ENCODE measurements around the gene HEATR5A. TPM values are rescaled to one million over a fixed set of nuclear protein-coding genes. Genes with fewer than 3 reads are reported as not detected.

HEATR5A gene
- total RNA-seq, 1 donor from 2014 or later: 15.8 TPM

DNA sequence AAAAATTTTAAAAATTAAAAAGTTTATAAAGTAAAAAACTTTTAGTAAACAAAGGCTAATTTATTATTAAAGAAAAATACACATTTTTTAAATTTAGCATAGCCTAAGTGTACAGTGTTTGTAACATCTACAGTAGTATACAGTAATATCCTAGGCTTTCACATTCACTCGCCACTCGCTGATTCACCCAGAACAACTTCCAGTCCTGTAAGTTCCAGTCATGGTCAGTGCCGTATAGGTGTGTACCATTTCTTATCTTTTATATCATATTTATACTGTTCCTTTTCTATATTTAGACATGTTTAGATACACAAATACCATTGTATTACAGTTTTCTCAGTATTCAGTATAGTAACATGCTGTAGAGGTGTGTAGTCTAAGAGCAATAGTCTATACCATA, 28.9 kb downstream of the HEATR5A start:
- no peaks in the 10 kb centered on the region for H3K27me3 ChIP-seq (ENCODE audit: control insufficient read depth, insufficient read depth, low read length)
- no peak for DNase-seq (ENCODE audit: low read depth)
- no peak for FAIRE-seq
- H3K36me3 ChIP-seq (ENCODE audit: control insufficient read depth, insufficient read depth, low read length): no peaks in the 10 kb centered on the region
- H3K4me3 ChIP-seq (ENCODE audit: low read depth, low read length): no peak overlapping the region
- TF ChIP-seq, protein P1, sequence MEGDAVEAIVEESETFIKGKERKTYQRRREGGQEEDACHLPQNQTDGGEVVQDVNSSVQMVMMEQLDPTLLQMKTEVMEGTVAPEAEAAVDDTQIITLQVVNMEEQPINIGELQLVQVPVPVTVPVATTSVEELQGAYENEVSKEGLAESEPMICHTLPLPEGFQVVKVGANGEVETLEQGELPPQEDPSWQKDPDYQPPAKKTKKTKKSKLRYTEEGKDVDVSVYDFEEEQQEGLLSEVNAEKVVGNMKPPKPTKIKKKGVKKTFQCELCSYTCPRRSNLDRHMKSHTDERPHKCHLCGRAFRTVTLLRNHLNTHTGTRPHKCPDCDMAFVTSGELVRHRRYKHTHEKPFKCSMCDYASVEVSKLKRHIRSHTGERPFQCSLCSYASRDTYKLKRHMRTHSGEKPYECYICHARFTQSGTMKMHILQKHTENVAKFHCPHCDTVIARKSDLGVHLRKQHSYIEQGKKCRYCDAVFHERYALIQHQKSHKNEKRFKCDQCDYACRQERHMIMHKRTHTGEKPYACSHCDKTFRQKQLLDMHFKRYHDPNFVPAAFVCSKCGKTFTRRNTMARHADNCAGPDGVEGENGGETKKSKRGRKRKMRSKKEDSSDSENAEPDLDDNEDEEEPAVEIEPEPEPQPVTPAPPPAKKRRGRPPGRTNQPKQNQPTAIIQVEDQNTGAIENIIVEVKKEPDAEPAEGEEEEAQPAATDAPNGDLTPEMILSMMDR (IDR thresholded peaks at IDR 0.05; ENCODE audit: insufficient read depth, low read length, severe bottlenecking): no peak

DNA sequence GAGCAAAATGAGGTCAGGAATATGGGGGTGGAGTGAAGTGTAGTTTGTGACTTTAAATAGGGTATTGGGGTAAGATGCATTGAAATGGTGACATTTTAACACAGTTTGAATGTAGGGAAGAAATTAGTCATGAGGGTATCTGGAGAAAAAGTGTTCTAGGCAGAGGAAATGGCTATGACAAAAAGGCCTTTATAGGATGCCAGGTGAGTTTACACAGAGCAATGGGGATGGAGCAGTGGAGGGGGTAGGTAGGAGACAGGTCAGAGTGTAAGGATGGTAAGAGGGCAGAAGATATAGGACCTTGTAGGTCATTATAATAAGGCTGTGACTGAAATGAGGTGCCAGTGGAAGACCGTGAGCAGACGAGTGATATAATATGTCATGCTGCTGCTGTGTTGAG, 30.4 kb downstream of the HEATR5A start:
- no peaks in the 10 kb centered on the region for H3K36me3 ChIP-seq (ENCODE audit: control insufficient read depth, insufficient read depth, low read length)
- DNase-seq (ENCODE audit: low read depth): no peak
- H3K4me3 ChIP-seq (ENCODE audit: low read depth, low read length): no peak overlapping the region
- FAIRE-seq: no peak
- TF ChIP-seq, protein P1 (IDR thresholded peaks at IDR 0.05; ENCODE audit: insufficient read depth, low read length, severe bottlenecking): no peak
- no peaks in the 10 kb centered on the region for H3K27me3 ChIP-seq (ENCODE audit: control insufficient read depth, insufficient read depth, low read length)

DNA sequence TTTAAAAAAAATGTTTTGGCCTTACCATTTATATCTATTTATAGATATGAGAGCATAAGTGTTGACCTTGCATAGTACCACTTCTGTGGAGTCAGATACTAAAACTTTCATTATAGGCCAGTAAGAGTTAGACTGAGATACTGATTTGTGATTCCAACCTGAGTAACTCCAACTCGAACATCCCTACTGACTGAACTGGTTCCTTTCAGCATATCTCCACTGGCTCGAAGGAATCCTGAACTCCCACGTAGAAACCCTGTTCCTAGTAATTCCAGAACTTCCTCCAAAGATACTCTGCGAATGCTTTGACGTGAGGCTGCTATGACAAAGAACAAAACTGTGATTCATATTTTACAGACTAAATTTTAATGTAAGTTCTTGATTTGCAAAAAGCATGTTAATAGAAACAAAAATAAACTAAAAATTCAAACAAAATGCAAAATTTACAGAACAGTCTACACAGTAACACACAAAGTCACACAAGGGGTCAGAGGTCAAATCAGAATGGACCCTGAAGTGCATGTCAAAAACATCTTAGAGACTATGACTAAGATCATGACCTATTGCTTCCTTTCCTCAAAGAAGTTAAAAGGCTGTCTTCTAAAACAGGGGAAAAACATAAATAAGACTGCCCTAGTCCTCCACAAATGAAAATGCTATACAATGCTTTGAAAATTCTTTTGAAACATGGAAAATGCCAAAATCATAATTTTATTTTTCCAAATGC, 31.5 kb downstream of the HEATR5A start:
- Histone ChIP-seq H3K36me3 (ENCODE audit: control insufficient read depth, insufficient read depth, low read length) (no peaks in the 10 kb centered on the region), H3K27me3 (ENCODE audit: control insufficient read depth, insufficient read depth, low read length) (no peaks in the 10 kb centered on the region), H3K4me3 (ENCODE audit: low read depth, low read length) (no peak overlapping the region)
- DNase-seq (ENCODE audit: low read depth) (peak; percentile 3), FAIRE-seq (no peak)
- TF ChIP-seq, protein P1 (IDR thresholded peaks at IDR 0.05; ENCODE audit: insufficient read depth, low read length, severe bottlenecking): no peak

DNA sequence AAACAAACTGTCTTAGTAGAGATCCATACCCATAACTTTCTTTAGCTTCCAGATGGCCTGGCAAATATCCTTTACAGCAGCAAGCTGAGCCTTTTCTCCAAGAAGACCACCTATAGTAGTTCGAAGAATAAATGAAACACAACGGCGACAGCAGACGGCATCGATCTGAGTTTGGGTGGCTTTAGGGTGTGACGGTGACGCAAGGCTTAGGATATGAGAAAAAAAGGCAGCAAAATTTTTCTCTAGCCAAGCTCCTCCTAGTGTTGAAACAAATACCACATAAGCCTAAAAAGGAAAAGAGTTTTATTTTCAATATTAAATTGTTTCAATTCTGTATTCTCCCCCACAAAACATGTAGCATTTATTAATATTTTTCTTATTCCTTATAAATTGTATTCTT, 33.3 kb downstream of the HEATR5A start:
- no peaks in the 10 kb centered on the region for H3K27me3 ChIP-seq (ENCODE audit: control insufficient read depth, insufficient read depth, low read length)
- TF ChIP-seq, protein P1 (IDR thresholded peaks at IDR 0.05; ENCODE audit: insufficient read depth, low read length, severe bottlenecking): no peak
- no peaks in the 10 kb centered on the region for H3K36me3 ChIP-seq (ENCODE audit: control insufficient read depth, insufficient read depth, low read length)
- DNase-seq (ENCODE audit: low read depth) (no peak), FAIRE-seq (no peak)
- no peak overlapping the region for H3K4me3 ChIP-seq (ENCODE audit: low read depth, low read length)

DNA sequence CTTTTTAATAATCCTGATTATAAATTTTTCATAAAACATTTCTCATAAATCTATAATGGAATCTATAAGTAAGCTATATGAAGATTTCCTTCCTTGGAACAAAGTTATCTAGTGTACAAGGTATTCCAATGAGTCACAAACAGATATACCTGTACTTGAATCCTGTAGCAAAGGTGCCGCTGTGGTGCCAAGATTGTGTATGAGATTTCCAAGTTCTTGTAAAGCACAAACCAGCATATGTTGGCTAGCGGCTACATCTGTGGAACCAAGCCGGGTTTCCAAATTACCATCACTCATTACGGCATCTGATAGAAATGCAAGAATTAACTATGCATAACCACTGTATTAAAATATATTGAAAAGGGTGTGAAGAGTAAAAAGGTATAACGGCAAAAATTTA, 34.1 kb downstream of the HEATR5A start:
- no peak for DNase-seq (ENCODE audit: low read depth)
- TF ChIP-seq, protein P1 (IDR thresholded peaks at IDR 0.05; ENCODE audit: insufficient read depth, low read length, severe bottlenecking): no peak
- H3K4me3 ChIP-seq (ENCODE audit: low read depth, low read length): no peak overlapping the region
- H3K36me3 ChIP-seq (ENCODE audit: control insufficient read depth, insufficient read depth, low read length): no peaks in the 10 kb centered on the region
- no peak for FAIRE-seq
- H3K27me3 ChIP-seq (ENCODE audit: control insufficient read depth, insufficient read depth, low read length): no peaks in the 10 kb centered on the region

DNA sequence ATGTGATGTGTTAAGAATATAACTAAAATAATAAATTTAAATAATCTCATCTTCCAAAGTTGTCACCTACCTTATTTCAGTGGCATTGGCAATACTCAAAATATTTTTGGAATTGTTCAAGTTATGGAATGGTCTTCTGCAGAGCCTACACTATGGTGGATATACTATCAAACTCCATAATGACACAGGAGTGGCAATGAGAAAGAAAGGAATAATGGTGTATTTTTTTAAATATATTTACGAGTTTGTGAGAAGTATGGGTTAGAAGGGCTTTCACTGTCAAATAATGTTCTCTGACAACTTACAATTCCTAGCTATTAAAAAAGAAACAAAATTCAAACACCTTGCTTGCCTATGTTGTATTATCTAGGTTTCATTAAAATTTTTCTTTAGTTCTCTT, 38.1 kb downstream of the HEATR5A start:
- no peaks in the 10 kb centered on the region for H3K36me3 ChIP-seq (ENCODE audit: control insufficient read depth, insufficient read depth, low read length)
- TF ChIP-seq, protein P1 (IDR thresholded peaks at IDR 0.05; ENCODE audit: insufficient read depth, low read length, severe bottlenecking): no peak
- FAIRE-seq (no peak), DNase-seq (ENCODE audit: low read depth) (no peak)
- H3K4me3 ChIP-seq (ENCODE audit: low read depth, low read length): no peak overlapping the region
- no peaks in the 10 kb centered on the region for H3K27me3 ChIP-seq (ENCODE audit: control insufficient read depth, insufficient read depth, low read length)

Measured in bronchial epithelial cell (primary cell).